Measurements from ENCODE around the gene MICOS13.

Gene MICOS13

DNA sequence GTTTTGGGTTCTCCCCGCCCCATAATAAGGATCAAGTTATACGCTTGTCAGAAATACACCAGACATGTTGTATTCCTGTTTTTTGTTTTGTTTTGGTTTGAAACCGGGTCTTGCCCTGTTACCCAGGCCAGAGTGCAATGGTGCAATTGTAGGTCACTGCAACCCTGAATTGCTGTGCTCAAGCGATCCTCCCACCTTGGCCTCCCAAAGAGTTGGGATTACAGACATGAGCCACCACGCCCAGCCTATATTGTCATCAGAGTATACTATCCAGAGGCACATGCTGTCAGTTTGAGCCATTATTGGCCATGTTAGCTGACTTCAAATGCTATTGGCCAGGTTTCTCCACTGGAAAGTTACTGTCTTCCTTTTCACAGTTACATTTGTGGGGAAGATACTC is 47.7 kb downstream of the MICOS13 start:
- TF ChIP-seq, protein P1, sequence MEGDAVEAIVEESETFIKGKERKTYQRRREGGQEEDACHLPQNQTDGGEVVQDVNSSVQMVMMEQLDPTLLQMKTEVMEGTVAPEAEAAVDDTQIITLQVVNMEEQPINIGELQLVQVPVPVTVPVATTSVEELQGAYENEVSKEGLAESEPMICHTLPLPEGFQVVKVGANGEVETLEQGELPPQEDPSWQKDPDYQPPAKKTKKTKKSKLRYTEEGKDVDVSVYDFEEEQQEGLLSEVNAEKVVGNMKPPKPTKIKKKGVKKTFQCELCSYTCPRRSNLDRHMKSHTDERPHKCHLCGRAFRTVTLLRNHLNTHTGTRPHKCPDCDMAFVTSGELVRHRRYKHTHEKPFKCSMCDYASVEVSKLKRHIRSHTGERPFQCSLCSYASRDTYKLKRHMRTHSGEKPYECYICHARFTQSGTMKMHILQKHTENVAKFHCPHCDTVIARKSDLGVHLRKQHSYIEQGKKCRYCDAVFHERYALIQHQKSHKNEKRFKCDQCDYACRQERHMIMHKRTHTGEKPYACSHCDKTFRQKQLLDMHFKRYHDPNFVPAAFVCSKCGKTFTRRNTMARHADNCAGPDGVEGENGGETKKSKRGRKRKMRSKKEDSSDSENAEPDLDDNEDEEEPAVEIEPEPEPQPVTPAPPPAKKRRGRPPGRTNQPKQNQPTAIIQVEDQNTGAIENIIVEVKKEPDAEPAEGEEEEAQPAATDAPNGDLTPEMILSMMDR (IDR thresholded peaks at IDR 0.05; ENCODE audit: insufficient read depth, missing control alignments) = no peak
- DNase-seq (ENCODE audit: insufficient read length, low spot score) = no peak
- FAIRE-seq = no peak

GRCh38 chr19:5632241-5632612 is 48.1 kb downstream of the MICOS13 start:
- FAIRE-seq (no peak), DNase-seq (ENCODE audit: insufficient read length, low spot score) (no peak)
- TF ChIP-seq, protein P1 (IDR thresholded peaks at IDR 0.05; ENCODE audit: insufficient read depth, missing control alignments) = no peak

- DNase-seq (ENCODE audit: insufficient read length, low spot score) (no peak), FAIRE-seq (no peak)
- TF ChIP-seq, protein P1 (IDR thresholded peaks at IDR 0.05; ENCODE audit: insufficient read depth, missing control alignments) = no peak
These were observed 48.6 kb downstream of the MICOS13 start for GRCh38 chr19:5631567-5632240.

DNA sequence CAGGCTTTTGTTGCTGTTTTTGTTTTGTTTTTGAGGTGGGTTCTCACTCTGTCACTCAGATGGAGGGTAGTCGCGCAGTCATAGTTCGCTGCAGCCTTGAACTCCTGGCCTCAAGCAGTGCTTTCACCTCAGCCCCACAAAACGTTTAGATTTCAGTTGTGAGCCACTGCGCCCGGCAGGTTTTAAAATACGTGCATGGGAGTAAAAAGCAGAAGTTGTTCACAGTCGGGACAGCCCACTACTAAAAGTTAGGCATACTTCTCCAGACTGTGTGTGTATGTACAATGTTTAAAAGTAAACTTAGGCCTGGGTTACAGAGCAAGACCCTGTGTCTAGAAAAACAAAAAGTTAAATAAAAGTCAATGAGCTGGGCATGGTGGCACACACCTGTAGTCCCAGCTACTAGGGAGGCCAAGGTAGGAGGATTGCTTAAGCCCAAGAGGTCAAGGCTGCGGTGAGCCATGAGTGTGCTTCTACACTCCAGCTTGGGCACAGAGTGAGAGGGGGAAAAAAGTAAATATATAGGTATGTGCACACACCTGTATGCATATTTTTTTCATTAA is 51.3 kb downstream of the MICOS13 start:
- no peak for DNase-seq (ENCODE audit: insufficient read length, low spot score)
- TF ChIP-seq, protein P1 (IDR thresholded peaks at IDR 0.05; ENCODE audit: insufficient read depth, missing control alignments) = no peak
- FAIRE-seq = no peak

GRCh38 chr19:5628461-5628860 is 51.9 kb downstream of the MICOS13 start:
- no peak for DNase-seq (ENCODE audit: insufficient read length, low spot score)
- no peak for FAIRE-seq
- TF ChIP-seq, protein P1 (IDR thresholded peaks at IDR 0.05; ENCODE audit: insufficient read depth, missing control alignments) = no peak

All from D721Med (cell line).